Astrocyte of the cerebellum (primary cell): ENCODE measurements around the gene CSRP2.
A peak's percentile ranks its signal among the peaks of the same experiment; 100 is the strongest.

Experiments
- DNase-seq: peaks from one replicate; pipeline ENCODE4 v3.0.0-alpha.2; 2011; ENCODE audit warnings: low read depth
- H3K4me3 ChIP-seq: 2 replicates; pipeline ENCODE4 v1.5.1; 2011; ENCODE audit warnings: mild to moderate bottlenecking, low read depth, low read length, moderate library complexity
- in situ Hi-C: cut with HindIII; loops from 2 replicates; pipeline ENCODE4 v1.10.0; 2017; ENCODE audit warnings: low sequenced_read_pairs
- TF ChIP-seq, protein P1 (sequence below): IDR thresholded peaks from 2 replicates; pipeline ENCODE4 v1.5.1; 2012; ENCODE audit warnings: low read length, low read depth, moderate library complexity, mild to moderate bottlenecking; ENCODE audit errors: missing control alignments

Gene CSRP2

DNA sequence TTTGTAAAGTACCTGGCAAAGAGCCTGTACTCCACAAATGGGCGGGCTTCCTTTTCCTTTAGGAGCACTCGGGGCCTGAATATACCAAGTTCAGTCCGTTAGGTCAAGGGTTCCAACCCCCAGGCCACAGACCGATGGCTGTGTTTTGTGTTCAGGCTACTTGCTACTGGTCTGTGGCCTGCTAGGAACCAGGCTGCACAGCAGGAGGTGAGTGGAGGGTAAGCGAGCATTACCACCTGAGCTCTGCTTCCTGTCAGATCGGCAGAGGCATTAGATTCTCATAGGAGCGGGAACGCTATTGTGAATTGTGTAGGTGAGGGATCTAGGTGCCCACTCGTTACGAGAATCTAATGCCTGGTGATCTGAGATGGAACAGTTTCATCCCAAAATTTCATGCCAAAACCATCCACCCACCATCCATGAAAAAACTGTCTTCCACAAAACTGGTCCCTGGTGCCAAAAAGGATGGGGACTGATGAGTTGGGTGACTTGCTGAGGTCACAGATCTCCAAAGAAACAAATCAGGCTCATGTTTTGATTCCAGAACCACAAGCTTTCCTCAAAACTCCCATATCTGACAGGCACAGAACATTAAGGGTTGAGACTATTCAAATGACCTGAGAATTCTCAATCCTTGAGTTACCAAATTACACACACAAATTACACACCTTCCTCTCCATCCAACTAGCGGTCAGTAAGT lies 4.2 kb downstream of the CSRP2 start:
- in situ Hi-C loops = no loop called here
- TF ChIP-seq, protein P1, sequence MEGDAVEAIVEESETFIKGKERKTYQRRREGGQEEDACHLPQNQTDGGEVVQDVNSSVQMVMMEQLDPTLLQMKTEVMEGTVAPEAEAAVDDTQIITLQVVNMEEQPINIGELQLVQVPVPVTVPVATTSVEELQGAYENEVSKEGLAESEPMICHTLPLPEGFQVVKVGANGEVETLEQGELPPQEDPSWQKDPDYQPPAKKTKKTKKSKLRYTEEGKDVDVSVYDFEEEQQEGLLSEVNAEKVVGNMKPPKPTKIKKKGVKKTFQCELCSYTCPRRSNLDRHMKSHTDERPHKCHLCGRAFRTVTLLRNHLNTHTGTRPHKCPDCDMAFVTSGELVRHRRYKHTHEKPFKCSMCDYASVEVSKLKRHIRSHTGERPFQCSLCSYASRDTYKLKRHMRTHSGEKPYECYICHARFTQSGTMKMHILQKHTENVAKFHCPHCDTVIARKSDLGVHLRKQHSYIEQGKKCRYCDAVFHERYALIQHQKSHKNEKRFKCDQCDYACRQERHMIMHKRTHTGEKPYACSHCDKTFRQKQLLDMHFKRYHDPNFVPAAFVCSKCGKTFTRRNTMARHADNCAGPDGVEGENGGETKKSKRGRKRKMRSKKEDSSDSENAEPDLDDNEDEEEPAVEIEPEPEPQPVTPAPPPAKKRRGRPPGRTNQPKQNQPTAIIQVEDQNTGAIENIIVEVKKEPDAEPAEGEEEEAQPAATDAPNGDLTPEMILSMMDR = no peak
- no peak overlapping the region for H3K4me3 ChIP-seq
- DNase-seq = no peak

DNA sequence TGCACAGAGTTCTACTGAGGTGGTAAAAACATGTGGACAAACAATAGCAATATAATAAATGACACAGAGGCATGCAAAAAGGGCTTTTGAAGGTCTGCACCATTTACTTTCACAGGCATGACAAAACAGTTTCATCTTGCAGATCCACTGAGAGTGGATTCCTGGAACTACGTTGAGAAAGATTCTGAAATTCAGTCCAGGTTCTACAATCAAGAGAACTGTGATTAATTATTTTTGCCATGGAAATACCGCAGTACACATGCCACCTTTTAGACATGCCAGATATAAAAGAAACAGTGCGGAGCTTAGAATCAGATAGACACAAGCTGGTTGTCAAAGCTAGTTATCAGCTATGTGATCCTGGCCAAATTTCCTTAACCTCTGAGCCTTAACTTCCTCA lies 4.8 kb downstream of the CSRP2 start:
- H3K4me3 ChIP-seq = no peak overlapping the region
- DNase-seq = no peak
- TF ChIP-seq, protein P1 = no peak
- in situ Hi-C loops = no loop called here

DNA sequence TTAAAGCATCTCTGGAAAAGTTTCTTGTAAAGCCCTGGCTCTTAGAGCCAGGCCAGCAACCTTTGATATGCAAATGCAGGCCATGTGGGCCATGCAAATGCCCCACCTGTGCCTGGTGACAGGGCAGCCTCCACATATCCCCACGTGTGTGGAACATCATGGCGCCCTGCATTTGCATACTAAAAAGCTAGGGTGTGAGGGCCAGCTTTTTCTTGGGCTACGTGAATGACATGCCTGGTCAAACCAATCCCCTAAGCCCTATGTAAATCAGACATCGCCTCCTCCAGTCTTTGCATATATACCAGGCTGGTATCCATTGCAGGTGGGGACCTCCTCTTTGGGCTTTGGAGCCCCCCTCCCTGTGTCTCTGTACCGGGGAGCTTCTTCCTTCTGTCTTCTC lies 6.4 kb downstream of the CSRP2 start:
- TF ChIP-seq, protein P1 = no peak
- no peak for DNase-seq
- in situ Hi-C loops = no loop called here
- no peak overlapping the region for H3K4me3 ChIP-seq

DNA sequence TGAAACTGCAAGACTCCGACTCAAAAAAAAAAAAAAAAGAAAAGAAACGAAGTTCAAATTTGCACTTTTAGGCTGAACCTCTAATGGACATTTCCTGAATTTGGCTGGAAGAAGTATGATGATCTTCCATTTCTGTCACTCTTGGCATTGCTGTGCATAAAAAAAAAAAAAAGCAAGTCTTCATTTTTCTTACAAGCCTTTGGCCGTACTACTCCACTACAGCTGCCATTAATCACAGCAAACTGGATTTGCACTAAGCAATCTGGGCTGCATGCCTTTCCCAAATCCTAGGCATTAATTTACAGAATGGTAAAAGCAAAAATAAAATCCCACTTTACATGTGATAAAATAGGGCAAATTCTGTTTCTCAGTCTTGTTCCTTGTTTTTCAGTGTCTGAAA lies 7.1 kb downstream of the CSRP2 start:
- H3K4me3 ChIP-seq = no peak overlapping the region
- TF ChIP-seq, protein P1 = no peak
- in situ Hi-C loops = no loop called here
- DNase-seq = no peak

DNA sequence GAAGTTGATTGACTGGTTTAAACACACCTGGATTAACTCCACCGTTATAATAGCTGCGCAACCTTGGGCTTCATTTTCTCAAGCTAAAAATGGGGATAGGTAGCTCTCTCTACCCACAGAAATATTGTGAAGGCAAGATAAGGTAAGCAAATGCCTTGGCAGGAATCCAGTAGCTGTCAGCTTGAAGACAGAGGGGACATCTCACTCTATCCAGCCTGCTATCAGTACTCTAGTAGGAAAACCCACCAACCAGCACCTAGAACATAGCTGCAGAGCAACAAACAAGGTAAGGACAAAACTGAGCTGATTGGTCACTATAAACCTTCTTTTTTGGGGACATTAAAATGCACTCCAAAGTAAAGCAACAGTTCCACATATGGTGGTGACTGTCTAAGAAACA lies 7.7 kb downstream of the CSRP2 start:
- H3K4me3 ChIP-seq = no peak overlapping the region
- in situ Hi-C loops = no loop called here
- TF ChIP-seq, protein P1 = no peak
- no peak for DNase-seq

DNA sequence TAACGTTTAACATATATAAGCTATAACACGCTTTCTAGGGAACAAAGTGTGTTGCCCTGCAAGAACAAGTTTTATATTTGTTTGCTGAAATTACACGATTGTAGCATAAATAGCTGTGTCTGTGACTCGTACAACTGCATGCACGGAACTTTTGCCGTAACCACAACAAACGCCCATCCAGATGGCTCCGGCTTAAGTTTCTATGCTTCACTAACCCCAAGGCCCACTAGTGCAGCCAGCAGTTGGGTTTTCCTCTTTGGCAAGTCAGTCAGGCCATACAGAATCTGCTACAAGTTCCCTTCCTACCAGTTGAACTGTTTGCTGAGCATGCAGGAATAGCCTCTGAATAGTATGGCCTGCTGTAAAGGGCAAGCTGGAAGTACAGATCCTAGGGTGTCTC lies 12.1 kb downstream of the CSRP2 start:
- TF ChIP-seq, protein P1 = no peak
- DNase-seq = peak; percentile 80
- no peak overlapping the region for H3K4me3 ChIP-seq
- in situ Hi-C loops = no loop called here

DNA sequence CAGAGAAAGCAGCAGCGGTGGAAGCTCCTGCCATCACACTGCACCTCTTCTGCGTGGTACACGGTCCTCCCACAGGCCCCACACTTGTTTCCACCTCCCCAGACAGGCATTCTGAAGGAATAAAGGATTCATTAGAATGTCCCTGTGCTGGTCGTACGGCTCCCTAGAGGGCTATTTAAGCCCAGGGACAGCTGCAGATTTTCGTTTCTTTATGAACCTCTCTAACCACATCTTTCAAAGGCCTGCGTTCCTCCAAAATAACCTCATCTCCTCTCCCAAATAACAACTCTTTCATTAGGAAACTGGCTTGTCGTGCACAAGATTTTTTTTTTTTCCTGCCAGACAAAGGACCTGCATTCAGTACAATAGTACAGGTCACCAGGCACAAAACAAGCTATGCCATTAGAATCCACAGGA lies 12.7 kb downstream of the CSRP2 start:
- in situ Hi-C loops = no loop called here
- peak overlapping the region; percentile 5 for H3K4me3 ChIP-seq
- TF ChIP-seq, protein P1 = no peak
- no peak for DNase-seq
